GM18526 (cell line): ENCODE measurements around the gene RNF41.

ENCODE experiments used
- POLR2A ChIP-seq: IDR thresholded peaks from 3 replicates; pipeline ENCODE4 v1.6.1; 2011; ENCODE audit not compliant: insufficient read length; ENCODE audit errors: extremely low read depth

Gene RNF41

GRCh38 chr12:56162468-56163290, 59.0 kb downstream of the RNF41 start:
- no peak for TF ChIP-seq POLR2A

GRCh38 chr12:56161690-56162351, 59.9 kb downstream of the RNF41 start:
- TF ChIP-seq POLR2A = no peak

DNA sequence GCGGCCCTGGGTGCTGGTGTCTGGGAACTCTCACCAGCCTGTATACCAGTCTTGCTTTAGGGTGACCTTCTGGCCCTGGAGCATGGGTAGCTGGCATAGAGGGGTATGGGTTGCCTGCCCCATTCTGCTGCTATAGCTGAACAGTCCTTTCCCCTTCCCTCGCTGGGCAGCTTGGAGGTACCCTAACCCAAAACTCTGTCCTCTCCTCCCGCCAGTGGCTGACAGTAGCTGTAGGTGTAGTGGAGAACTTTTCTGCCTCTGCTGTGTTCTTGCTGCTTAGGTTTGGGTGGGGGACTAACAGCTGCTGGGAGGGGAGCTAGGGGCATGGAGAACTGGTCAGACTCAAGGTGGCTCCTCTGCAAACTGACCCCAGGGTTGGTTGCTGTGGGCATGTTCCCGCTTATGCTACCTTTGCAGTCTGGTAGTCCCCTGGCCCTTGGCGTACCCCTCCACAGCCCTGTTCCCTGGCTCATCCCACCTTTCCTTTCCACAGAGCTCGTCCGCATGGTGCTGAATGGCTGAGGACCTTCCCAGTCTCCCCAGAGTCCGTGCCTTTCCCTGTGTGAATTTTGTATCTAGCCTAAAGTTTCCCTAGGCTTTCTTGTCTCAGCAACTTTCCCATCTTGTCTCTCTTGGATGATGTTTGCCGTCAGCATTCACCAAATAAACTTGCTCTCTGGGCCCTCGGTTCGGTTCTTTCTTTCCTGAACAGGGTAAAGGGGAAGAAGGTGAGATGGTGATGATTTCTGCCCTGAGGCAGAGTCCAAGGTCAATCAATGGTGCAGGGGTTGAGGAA, 60.6 kb downstream of the RNF41 start:
- peak; percentile 6 for TF ChIP-seq POLR2A

DNA sequence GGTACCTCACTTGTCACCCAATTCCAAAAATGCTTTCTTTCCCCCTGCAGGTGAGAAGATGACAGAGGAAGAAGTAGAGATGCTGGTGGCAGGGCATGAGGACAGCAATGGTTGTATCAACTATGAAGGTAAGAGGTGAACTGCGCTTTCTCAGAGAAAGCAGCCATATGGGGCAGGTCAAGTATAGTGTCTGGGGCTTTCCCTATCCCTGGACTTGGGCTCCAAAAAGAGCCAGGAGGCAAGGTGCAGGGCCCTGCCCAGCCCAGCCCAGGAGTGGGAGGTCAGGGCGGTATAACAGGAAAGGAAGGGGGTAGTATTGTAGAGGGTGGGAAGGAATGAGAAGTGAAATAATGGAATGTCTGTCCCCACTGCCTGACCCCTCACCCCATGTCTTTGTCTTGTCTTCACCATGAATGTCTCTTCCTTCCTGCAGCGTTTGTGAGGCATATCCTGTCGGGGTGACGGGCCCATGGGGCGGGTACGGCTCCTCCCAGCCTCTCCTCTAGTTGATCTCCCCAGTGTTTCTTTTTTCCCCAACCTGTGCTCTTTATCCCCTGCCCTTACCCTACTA, 61.4 kb downstream of the RNF41 start:
- no peak for TF ChIP-seq POLR2A

- TF ChIP-seq POLR2A = no peak
Observed at GRCh38 chr12:56159482-56160192, 62.1 kb downstream of the RNF41 start.

DNA sequence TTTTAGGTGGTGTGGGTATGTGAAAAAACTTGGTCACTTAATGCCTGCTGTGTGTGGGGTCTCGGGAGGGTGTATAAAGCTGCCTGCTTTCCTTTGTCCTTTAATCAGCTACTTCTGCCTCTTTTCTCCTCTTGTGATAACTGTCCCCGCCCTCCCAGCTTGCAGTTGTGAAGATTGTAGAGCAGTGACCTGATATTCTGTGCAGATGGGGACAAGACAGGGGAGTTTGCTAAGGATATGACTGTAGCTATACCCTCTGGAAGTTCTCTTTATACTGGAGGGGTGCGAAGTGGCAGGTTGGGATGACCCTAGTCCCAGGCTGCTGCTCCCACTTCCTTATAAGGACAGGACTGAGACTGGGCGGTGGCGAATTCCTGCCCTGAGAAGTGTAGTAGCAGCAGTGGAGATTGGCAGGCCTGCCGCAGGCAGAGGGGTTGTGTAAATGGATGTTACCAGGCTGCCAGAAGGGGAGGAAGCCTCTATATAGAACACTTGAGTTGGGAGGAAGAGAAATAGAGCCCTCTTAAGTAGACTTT, 62.7 kb downstream of the RNF41 start:
- no peak for TF ChIP-seq POLR2A

GRCh38 chr12:56158029-56158925, 63.4 kb downstream of the RNF41 start, which contains the start of gene MYL6:
Gene MYL6, plus strand, starts transcription at chr12:56158359. Its CDS starts 43 bp downstream, at chr12:56158402.
- TF ChIP-seq POLR2A = peak; percentile 97

GRCh38 chr12:56157201-56158028, 64.3 kb downstream of the RNF41 start:
- TF ChIP-seq POLR2A = no peak

DNA sequence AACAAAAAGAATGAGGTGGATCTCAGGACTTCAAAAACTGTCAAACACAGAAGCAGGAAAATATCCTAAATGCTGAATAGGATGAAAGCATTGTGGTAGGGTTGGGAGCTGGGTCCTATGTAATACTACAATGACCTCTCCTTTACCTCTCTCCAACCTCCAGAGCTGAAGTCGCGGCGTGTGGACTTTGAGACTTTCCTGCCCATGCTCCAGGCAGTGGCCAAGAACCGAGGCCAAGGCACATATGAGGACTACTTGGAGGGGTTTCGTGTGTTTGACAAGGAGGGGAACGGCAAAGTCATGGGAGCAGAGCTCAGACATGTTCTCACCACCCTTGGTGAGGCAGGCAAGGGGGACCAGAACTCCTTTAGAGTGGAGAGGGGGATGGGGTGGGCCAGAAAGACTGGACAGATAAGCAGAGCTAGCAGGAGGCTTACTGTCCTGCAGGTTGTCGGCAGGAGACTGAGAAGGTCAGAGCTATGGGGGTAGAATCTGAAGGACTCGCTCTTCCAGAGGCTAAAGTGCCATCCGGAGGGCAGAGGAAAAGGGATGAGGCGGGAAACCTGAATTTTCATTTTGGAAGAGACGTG, 66.4 kb downstream of the RNF41 start:
- TF ChIP-seq POLR2A = no peak

DNA sequence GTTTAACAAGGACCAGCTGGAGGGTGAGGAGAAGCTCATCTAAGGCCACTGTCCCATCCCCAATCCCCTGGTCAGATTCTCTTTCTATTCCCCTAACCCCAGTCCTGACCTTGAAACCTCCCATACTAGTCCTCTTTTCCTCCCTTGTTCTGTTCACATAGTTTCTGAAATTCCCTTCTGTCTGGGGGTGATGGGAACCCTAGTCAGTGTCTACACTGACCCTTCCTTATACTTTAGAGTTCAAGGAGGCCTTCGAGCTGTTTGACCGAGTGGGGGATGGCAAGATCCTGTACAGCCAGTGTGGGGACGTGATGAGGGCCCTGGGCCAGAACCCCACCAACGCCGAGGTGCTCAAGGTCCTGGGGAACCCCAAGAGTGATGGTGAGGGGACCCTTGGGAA, 66.9 kb downstream of the RNF41 start:
- no peak for TF ChIP-seq POLR2A

- no peak for TF ChIP-seq POLR2A
Observed at GRCh38 chr12:56154246-56154771, 67.4 kb downstream of the RNF41 start.

DNA sequence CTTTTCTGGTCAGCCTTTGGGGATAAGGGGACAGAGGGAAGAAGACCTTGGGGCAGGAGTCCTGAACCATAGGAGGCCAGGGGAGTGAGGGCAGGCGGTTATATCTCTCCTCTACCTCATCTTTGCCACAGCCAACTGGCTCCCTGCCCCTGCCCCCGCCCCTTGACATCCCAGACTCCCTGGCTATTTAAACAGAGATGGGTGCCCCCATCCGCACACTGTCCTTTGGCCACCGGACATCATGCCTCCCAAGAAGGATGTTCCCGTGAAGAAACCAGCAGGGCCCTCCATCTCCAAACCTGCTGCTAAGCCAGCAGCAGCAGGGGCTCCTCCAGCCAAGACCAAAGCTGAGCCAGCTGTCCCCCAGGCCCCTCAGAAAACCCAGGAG, 68.0 kb downstream of the RNF41 start:
- TF ChIP-seq POLR2A = no peak
